NCI-H1105 (cell line): Measurements from ENCODE around the gene ABHD17A.
A peak's percentile ranks its signal among the peaks of the same experiment; 100 is the strongest.

Experiments
- DNase-seq: peaks from one replicate; lab custom pipeline; 2025; lab: John Stamatoyannopoulos, UW

Gene ABHD17A

DNA sequence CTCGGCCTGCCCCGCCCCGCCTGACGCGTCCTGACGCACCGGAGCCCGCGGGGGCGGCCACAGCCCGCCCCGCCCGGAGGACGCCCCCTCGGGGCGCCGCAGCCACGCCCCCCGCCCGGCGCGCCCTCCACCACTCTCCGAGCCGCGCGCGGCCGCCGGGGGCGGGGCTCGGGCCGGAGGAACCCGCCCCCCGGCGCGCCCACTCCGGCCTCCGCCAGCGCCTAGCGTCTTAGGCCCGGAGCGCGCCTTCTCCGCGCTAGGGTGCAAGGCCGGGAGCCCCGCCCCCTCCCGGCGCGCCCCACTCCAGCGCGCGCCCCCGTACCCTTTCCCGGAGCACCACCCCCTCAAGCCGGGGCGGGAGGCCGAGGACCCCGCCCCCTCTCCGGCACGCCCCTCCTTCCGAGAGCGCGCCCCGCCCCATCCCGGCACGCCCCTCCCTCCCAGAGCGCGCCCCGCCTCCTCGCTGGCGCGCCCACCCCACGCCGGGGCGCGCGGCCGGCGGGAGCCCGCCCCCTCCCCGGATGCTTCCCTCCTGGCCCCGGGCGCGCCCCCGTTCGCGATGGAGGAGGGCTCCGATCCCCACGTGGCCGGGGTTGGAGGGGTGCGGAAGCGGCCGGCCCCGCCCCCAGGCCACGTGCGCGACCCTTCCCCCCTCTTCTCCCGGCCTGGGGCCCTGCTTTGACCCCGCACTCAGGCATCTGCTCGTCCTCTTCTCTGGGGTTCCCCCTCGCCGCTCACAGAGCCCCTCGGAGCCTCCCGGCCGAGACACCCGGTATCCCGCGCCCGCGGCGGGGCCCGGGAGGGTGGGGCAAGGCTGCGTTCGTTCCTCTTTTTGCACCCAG, 21.4 kb downstream of the ABHD17A start:
- peak; percentile 95 for DNase-seq

DNA sequence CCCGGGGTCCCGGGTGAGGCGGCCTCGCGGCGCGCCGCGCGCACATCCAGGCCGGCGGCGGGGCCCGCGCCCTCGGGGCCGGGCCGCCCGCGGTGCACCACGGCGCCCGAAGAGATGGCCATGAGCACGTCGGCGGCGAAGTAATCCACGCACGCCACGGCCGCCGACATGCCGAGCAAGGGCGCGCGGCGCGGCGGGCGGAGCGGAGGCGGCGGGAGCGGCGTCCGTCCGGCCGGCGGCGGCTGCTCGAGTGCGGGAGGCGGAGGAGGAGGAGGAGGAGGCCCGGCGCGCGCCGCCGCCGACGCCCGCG, 22.0 kb downstream of the ABHD17A start, which contains the start of gene KLF16:
TSS of gene KLF16 (minus strand) at position 252 of the 310 bp plus-strand sequence. CDS start at position 170, 82 bp downstream.
- DNase-seq: no peak

DNA sequence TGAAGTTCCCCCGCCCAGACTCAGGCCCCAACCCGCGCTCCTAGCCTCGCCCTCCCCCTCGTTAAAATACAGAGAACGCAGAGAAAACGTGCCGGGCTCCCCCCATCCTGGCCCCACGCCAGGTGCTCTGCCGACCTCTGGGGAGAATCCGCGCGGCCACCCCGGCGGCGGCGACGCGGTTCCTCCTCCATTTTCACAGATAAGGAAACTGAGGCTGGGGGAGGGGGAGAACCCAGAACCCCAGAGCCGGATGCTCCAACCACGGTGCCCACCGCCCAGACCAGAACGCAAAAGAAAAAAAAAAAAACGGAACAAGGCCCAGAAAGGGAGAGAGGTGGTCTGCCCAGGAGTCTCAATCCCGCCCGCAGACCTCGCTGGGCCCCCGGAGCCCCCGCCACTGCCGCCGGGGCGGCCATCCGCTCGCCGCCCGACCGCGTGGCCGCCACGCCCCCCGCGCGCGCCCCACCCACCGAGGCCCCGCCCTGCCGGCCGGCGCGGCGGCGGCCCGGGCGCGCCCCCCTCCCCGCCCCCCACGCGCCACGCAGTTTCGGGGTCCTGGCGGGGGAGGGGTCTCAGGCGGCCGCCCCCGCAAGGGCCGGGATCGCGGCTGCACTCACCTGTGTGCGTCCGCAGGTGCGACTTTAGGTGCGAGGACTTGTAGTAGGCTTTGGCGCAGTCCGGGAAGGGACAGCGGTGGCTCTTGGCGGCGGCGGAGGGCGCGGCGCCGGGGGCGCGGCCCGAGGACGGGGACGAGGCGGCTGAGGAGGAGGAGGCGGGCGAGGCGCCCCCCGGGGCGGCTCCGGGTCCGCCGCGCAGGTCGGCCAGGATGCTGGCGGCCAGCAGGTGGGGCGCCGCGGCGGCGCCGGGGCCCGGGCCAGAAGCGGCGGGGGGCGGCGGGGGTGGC, 22.6 kb downstream of the ABHD17A start:
- DNase-seq: peak; percentile 28

DNA sequence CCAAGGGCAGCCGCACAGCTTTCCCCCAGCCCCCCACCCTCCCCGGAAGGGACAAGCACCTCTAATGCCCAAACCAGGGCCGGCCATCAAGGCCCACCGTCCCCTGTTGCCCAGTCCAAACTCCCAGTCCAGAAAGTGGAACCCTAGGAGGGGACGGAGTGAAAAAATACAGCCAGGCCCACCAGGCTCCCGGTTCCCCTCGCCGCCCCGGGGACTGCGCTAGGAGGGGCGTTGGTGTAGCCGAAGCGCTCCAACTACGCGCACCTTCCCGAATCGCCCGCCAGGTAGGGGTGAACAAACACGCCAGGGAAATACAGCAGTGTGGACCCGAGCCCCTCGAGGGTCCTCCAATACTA, 23.2 kb downstream of the ABHD17A start:
- no peak for DNase-seq

DNA sequence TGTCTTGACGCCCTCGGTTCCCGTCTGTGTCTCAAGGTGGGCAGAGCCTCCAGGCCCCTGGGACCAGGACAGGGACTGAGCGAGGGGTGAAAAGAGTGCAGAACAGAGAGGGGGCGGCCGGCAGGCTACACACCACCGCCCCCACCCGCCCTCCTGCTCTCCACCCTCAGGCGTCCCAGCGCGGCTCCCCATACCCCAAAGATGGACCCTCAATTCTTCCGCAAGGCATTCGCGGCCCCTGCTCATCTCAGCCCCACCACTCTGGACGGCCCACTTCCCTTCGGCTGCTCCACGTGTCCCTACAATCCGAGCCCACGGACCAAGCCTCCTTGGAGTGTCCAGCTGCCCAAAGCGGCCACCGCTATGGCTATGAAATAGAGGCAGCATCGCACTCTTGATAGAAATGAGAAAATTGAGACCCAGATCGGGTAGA, 23.7 kb downstream of the ABHD17A start:
- DNase-seq: no peak

DNA sequence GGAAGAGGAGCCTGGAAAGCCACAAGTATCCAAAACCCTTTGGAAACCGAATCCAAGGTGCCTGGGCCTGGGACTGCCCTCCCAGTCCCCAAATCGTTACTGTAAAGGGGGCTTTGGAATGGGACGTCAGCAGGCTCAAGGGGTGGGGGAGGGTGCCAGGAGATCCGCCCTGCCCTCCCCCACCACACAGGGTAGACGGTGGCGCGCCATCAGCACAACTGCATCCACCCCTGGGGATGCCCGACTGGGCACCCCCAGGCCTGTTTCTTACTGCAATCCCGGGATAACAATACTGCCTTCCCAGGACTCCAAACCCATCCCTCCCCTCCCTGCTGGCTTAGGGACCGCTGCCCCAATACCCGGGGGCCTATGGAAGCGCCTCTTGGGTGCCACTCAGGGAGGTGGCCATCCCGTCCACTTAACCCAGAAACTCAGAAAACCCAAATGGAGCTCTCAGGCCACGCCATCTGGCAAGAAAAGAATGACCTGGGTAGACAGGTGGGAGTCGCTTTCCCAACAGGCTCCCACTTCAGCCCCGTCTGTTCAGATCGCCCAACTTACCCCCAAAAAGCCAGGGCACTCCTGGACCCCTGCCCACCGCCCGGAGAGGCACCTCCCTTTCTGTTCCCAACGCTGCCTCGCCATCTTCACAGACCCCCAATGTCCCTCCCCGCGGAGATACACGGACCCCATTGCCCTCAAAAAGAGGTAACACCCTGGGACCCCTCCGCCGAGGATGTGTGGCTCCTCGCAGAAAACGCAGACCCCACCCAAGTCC, 24.3 kb downstream of the ABHD17A start:
- no peak for DNase-seq

DNA sequence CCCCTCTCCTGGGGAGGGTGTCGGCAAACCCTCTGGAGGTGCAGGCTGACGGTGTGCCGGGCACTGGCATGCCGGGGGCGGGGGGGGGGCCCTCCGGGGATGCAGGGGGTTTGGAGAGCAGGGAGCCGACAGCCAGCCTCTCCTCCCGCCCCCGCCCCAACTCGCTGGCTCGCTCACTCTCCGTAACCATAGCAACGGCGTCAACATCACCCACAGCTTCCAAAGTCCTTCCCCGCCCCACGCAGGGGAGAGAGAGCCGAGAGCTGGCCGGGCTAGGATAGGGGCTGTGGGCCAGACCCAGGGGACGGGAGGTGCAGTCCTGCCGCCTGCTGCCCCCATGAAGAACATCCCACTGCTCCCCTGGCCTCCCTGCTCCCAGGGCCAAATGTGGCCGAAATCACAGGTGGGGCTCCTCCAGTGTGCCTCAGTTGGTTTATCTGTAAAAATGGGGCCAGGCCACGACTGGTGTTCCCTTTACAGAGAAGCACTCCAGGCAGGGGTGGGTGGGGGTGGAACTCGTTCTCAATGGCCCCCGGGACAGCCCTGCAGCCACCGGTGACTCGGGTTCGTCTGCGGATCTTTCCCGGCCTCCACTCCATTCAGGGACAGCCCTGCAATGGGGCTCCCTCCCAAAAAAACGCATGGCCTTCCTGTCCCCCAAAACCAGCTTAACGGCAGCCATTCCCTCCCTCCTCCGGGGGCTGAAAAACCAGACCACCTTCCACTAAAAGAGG, 25.1 kb downstream of the ABHD17A start:
- DNase-seq: no peak

DNA sequence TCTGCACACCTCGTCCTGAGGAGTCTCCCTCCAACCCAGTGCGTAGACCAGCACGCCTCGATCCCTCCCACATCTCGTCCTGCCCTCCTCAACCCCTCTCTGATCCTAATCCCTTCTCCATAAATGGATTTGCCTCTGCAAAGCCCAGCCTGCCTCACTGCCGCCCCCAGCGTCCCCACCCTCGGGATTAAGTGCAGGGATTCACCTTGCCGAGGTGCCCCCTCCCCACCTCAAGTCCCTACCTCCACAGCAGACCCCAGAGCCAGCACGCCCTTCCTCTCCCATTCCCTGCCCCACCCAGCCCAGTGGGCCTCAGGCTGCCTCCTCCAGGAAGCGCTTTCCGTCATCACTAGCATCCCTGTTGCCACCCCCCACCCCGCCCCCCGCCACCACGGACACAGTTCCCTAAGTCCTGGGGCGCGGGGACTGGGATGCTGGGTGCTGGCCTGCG, 25.9 kb downstream of the ABHD17A start:
- no peak for DNase-seq

DNA sequence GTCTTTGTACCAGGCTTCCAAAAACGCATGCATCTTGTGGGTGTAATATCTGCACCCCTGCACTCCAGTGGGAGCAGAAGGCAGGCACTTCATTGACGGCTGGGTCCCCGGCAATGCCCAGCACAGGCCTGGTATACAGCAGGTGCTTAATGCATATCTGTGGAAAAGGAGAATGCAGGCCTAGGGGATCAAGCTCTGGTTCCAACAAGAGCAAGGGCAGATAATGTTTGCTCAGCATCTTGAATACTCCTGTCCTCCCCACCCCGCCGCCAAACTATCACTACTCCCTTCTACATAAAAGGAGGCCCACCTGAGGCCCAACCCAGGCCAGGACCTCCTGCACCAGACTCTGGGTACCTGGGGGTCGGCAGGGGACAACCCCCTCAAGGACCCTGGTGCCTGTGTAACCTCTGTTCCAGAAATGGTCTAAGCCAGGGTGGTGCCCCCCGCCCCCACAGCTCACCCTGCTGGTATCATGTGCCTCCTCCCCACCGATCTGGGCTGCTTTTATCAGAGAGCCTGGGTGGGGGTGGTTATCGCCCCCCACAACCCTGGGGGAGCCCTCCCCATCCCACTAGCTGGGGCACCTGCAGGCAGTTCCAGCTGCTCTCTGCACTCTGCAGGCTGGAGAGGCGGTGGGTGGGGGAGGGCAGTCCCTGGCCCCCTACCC, 26.7 kb downstream of the ABHD17A start:
- no peak for DNase-seq

DNA sequence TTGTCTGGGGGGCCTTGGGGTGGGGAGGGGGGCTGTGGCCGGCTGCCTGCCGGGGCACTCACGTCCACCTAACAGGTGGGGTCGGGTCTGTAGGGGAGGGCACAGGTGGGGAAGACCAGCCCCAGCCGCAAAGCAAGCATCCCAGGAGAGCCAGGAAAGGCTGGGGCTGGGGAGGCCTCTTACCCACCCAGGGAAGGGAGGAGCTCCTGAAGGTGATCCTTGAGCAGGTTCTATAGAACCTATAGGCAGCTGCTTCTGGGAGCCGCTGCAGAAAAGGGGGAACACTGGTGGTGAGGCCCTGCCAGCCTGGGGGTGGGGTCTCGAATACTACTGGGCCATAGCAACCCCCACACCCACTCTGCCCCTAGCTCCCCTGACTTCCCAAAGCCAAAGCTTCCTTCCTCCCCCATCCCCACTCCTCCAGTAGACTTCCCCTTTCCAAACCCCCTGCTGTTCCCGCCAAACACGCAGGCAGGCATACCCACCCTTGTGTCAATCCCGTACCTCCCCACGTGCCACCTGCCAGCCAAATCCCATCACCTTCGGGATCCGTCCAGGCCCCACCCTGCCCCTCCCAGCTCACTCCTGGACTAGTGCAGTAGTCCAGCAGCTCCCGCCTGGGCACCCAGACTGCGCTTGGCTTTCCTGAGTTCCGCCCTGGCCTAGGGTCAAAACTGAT, 27.5 kb downstream of the ABHD17A start:
- DNase-seq: no peak

DNA sequence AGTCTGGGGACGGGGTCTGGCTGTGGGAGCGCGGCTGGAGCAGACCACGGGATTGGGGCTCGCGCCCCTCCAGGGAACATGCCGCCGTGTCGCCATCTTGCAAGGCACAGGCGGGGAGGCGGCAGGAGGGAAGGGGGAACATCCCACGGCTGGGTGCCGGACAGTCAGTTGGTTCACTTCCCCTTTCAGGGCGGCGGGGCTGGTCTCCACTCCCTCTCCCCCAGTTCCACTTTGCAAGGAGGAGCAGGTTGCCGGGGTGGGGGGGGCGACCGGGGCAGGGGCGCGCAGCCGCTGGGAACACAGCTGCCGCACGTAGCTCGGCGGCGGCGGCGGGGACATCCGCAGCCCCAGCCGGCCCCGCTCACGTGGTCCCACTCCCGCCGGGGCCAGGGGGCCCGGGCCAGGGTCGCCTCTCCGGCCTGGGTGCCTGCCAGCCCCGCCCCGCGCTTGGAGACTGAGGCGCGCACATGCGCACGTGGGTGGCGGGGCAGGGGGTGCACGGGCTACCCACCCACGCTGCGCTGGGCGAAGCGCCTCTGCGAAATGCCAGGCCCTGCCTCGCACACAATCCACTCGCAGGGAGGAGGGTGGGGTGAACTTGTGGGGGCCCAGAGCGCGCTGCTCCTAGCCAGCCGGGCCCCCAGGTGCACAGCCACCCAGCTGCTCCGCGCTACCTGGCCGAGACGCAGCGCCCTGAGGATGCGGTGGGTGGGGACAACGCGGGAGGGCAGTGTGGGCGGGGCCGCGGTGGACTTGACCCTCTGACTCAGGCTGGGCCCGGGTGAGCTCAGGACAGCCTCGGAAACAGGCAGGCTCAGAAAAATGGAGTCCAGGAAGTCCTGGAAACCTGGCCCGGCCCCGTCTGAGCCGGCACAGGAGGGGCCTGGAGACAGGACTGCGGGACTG, 28.3 kb downstream of the ABHD17A start:
- no peak for DNase-seq

DNA sequence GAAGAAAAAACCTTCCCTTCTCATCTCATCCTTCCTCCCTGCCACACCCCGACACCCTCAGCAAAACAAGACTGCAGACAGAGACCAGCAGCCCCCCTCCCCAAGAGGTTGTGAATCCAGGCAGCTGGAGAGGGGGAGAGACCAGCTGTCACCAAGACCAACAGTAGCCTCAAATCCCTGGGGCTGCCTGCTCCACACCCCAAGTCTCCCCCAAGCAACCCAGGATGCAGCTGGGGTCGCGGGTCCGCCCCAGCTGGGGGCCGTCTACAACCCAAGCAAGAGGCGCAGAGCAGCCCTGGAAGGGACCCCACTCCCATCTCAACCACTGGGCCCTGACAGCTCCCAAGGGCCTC, 29.0 kb downstream of the ABHD17A start:
- DNase-seq: no peak

DNA sequence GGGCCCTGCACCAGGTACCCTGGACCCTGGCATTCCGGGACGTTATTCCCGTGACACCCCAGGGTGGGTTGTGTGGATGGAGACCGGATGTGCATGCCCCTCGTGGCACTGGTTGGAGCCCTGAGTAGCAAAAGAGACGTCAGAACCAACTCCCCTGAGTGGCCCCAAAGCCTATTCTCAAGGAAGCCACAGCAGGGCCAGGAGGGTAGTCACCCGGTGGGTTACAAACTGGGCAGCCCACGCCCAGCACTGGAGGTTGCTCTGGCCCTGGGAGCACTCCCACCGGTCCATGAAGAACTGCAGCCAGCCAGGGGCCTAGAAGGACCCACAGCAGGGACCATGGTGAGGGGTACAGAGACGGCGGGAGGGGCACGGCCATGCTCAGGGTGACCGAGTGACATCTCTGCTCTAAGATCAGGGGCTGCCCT, 29.5 kb downstream of the ABHD17A start:
- DNase-seq: no peak

DNA sequence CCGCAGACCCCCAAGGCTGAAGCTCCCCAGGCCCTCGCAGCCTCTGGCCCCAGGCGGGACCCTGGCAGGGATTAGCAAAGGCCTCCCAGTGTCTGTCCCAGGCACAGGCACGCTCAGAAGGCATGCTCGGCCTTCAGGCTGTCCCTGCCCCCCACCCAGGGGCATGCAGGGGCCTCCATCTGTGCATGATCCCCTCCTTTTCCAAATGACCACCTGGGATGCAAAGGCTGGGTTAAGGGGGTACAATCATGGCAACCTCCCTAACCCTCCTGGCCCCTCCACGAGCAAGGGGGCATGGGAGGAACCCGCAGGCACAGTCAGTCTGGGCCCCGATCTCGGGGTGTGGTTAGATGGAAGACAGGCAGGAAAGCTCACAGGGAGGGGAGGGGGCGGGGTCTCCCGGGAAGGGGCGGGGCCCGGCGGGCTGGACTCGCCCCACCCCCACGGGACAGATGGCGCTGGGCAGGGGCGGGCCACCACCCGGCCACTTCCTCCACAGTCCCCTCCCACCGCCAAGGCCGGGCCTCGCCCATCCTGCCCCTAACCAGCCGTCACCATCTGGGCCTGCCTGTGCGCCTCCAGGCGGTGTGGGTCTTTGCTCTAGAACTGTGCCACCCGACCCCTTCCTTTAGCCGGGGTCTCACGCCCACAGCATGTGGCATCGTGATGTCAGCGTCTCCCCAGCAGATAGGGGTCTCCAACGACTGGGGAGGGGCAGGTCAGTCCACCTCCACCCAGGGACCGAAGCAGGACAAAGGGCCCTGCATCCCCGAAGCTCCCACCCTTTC, 30.1 kb downstream of the ABHD17A start:
- DNase-seq: no peak

DNA sequence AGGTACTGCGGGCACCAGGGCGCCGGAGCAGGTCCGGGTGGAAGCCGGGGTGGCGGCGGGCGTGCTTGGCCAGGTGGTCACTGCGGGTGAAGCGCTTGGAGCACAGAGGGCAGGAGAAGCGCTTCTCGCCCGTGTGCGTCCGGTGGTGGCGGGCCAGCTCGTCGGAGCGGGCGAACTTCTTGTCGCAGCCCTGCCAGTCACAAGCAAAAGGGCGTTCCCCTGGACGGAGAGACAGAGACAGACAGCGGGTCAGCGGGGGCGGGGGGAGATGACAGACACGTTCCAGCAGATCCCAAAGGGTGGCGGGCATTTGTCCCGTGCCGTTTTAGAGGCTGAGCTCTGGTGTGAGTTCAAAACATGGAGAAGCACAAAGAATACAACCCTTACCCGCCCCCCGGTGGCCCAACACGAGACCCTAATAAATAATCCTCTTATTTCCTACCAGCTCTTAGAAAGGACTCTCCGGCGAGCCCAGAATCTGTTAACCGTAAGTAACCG, 30.7 kb downstream of the ABHD17A start:
- DNase-seq: no peak

DNA sequence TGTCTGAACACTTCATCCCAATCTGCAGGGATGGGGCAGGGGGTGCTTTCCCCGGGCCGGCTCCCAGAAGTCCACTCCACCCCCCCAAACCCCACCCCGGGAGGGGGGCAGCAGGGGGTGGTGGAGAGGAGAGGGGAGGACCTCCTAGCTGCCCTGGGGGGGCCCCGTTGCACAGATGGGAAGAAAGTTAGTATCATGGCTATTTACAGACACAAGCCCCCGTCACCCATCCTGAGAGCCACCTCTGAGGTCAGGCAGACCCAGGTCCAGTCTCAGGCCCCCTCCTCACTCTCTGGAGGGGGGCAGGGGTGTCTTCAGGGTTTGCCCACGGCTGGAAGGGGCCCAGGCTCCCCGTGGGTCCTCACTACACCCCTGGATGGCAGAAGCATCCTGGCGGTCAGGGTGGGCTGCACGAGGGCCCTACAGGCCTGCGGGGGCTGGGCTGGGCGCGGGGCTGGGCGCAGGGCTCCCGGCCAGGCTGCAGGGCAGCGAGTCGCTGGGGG, 31.2 kb downstream of the ABHD17A start:
- no peak for DNase-seq

DNA sequence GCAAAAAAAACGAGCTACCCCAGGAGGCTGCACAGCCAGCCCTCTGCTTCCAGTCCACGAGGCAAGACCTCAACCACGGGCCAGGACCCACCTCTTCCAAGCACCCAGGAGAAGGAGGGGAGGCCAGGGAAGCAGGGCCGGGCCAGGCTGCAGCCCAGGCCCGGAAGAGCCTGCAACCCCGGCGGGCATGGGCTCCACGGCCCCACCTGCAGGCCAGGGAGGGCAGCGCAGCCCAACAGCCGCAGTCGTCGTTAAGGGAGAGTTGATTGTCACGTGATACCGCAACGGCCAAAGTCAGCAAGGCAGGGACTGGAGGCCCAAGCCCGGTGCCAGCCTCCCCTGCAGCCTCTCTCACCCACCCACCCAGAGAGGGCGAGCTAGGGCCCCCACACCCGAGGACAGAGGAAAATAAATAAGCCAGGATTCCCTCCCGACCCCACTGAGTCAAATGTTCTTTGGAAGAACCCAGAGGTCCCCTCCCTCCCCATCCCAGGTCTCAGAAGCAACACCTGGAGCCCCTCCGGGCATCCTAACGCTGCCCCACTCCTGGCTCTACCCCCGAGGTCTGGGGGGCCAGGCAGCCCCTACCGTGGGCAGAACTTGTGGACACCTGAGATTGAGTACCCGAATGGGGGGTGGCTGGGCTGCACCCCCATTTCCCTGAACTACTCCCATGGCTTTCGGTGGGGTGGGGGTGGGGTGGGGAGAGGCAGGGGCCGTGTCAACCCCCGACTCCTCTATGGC, 31.8 kb downstream of the ABHD17A start:
- DNase-seq: peak; percentile 75
